H9 (cell line): ENCODE measurements around the gene LAMC2. TPM values are rescaled to one million over a fixed set of nuclear protein-coding genes. Genes with fewer than 3 reads are reported as not detected.

Experiments used
- DNase-seq: peaks from one replicate; pipeline ENCODE4 v3.0.0-alpha.2; 2017
- H2AFZ ChIP-seq: one replicate; pipeline ENCODE4 v1.6.1; 2013; ENCODE audit warnings: mild to moderate bottlenecking, low read length, control low read depth, moderate library complexity
- H2AK5ac ChIP-seq: 2 replicates; pipeline ENCODE4 v1.6.1; 2013; ENCODE audit warnings: low read length, control low read depth, mixed read lengths; ENCODE audit not compliant: insufficient read length
- H2BK120ac ChIP-seq: one replicate; pipeline ENCODE4 v1.6.1; 2013; ENCODE audit warnings: low read depth, mild to moderate bottlenecking, low read length, control low read depth, inconsistent platforms; ENCODE audit not compliant: poor library complexity, severe bottlenecking
- H2BK12ac ChIP-seq: 2 replicates; pipeline ENCODE4 v1.6.1; 2013; ENCODE audit warnings: low read length, control low read depth, mixed read lengths, low read depth; ENCODE audit not compliant: insufficient read length
- H2BK15ac ChIP-seq: 2 replicates; pipeline ENCODE4 v1.6.1; 2013; ENCODE audit warnings: low read depth, low read length, control low read depth
- H2BK20ac ChIP-seq: one replicate; pipeline ENCODE4 v1.6.1; 2013; ENCODE audit warnings: low read depth, mild to moderate bottlenecking, low read length, control low read depth, inconsistent platforms; ENCODE audit not compliant: poor library complexity, severe bottlenecking
- H2BK5ac ChIP-seq: 2 replicates; pipeline ENCODE4 v1.6.1; 2013; ENCODE audit warnings: low read length, control low read depth, mixed read lengths; ENCODE audit not compliant: insufficient read length
- H3K14ac ChIP-seq: 2 replicates; pipeline ENCODE4 v1.6.1; 2013; ENCODE audit warnings: low read length, control low read depth; ENCODE audit not compliant: insufficient read depth
- H3K18ac ChIP-seq: 2 replicates; pipeline ENCODE4 v1.6.1; 2013; ENCODE audit warnings: low read depth, mild to moderate bottlenecking, mixed read lengths, low read length, control low read depth; ENCODE audit not compliant: insufficient read length
- H3K23ac ChIP-seq: 2 replicates; pipeline ENCODE4 v1.6.1; 2013; ENCODE audit warnings: low read length, control low read depth, mixed read lengths, low read depth; ENCODE audit not compliant: insufficient read length
- H3K23me2 ChIP-seq: 2 replicates; pipeline ENCODE4 v1.6.1; 2013; ENCODE audit warnings: low read depth, mild to moderate bottlenecking, mixed read lengths, low read length, control low read depth; ENCODE audit not compliant: insufficient read length, poor library complexity, severe bottlenecking
- H3K27ac ChIP-seq: 2 replicates; pipeline ENCODE4 v1.5.1; 2013; ENCODE audit warnings: low read length, control low read depth, mixed read lengths, low read depth; ENCODE audit not compliant: insufficient read length
- H3K27me3 ChIP-seq: 2 replicates; pipeline ENCODE4 v1.6.1; 2013; ENCODE audit warnings: low read length, control low read depth, inconsistent platforms; ENCODE audit not compliant: insufficient read depth
- H3K4ac ChIP-seq: 2 replicates; pipeline ENCODE4 v1.6.1; 2013; ENCODE audit warnings: low read depth, mild to moderate bottlenecking, control low read depth, inconsistent platforms, low read length, moderate library complexity
- H3K4me1 ChIP-seq: 2 replicates; pipeline ENCODE4 v1.6.1; 2013; ENCODE audit warnings: low read length, control low read depth, inconsistent platforms; ENCODE audit not compliant: insufficient read depth
- H3K4me2 ChIP-seq: 2 replicates; pipeline ENCODE4 v1.6.1; 2013; ENCODE audit warnings: low read length, control low read depth, mixed read lengths; ENCODE audit not compliant: insufficient read length, insufficient read depth
- H3K56ac ChIP-seq: 2 replicates; pipeline ENCODE4 v1.6.1; 2013; ENCODE audit warnings: low read depth, mild to moderate bottlenecking, mixed read lengths, low read length, control low read depth; ENCODE audit not compliant: insufficient read length
- H3K79me1 ChIP-seq: 2 replicates; pipeline ENCODE4 v1.6.1; 2013; ENCODE audit warnings: low read depth, mild to moderate bottlenecking, moderate library complexity, low read length, control low read depth, inconsistent platforms; ENCODE audit not compliant: insufficient read depth, poor library complexity, severe bottlenecking
- H3K79me2 ChIP-seq: 2 replicates; pipeline ENCODE4 v1.6.1; 2013; ENCODE audit warnings: low read length, control low read depth, inconsistent platforms; ENCODE audit not compliant: insufficient read depth
- H3K9ac ChIP-seq: 2 replicates; pipeline ENCODE4 v1.6.1; 2013; ENCODE audit warnings: low read length, control low read depth, mixed read lengths; ENCODE audit not compliant: insufficient read length; ENCODE audit errors: extremely low read depth
- H3K9me3 ChIP-seq: one replicate; pipeline ENCODE4 v1.6.1; 2013; ENCODE audit warnings: low read depth, low read length, inconsistent platforms; ENCODE audit not compliant: control insufficient read depth
- H3T11ph ChIP-seq: one replicate; pipeline ENCODE4 v1.6.1; 2013; ENCODE audit warnings: mild to moderate bottlenecking, low read length, control low read depth, inconsistent platforms
- H4K20me1 ChIP-seq: one replicate; pipeline ENCODE4 v1.6.1; 2013; ENCODE audit not compliant: control insufficient read depth, insufficient read length, insufficient read depth
- H4K5ac ChIP-seq: 2 replicates; pipeline ENCODE4 v1.6.1; 2013; ENCODE audit warnings: low read depth, mild to moderate bottlenecking, mixed read lengths, low read length, control low read depth; ENCODE audit not compliant: insufficient read length
- H4K8ac ChIP-seq: replicated peaks from 2 replicates; pipeline ENCODE4 v1.6.1; 2013; ENCODE audit warnings: low read length, control low read depth, mixed read lengths, low read depth; ENCODE audit not compliant: insufficient read length
- H4K91ac ChIP-seq: 2 replicates; pipeline ENCODE4 v1.6.1; 2013; ENCODE audit warnings: low read depth, mild to moderate bottlenecking, moderate library complexity, mixed read lengths, low read length, control low read depth; ENCODE audit not compliant: insufficient read length
- H3K27ac Mint-ChIP-seq, 3 experiments: 2 replicates in 2 of 3; 3 replicates in 1 of 3; pipeline ENCODE4 v1.8.0; 2020 to 2021; ENCODE audit warnings: mixed read lengths in 3 of 3, mild to moderate bottlenecking in 1 of 3, moderate library complexity in 1 of 3
- H3K27me3 Mint-ChIP-seq: 2 replicates; pipeline ENCODE4 v1.8.0; 2021; ENCODE audit warnings: low read depth, mild to moderate bottlenecking, moderate library complexity, mixed read lengths
- H3K36me3 Mint-ChIP-seq, 3 experiments: 2 replicates in 2 of 3; 3 replicates in 1 of 3; pipeline ENCODE4 v1.8.0; 2020 to 2021; ENCODE audit warnings: low read depth in 3 of 3, mixed read lengths in 3 of 3; ENCODE audit not compliant: insufficient read depth in 1 of 3
- H3K4me1 Mint-ChIP-seq, 2 experiments: 2 replicates each; pipeline ENCODE4 v1.8.0; 2020; ENCODE audit warnings: mixed read lengths in 2 of 2
- H3K4me3 Mint-ChIP-seq, 2 experiments: 2 replicates in 1 of 2; 3 replicates in 1 of 2; pipeline ENCODE4 v1.8.0; 2020 to 2021; ENCODE audit warnings: mild to moderate bottlenecking in 2 of 2, mixed read lengths in 2 of 2, moderate library complexity in 1 of 2
- H3K9me3 Mint-ChIP-seq, 2 experiments: 2 replicates in 1 of 2; 3 replicates in 1 of 2; pipeline ENCODE4 v1.8.0; 2020; ENCODE audit warnings: mild to moderate bottlenecking in 2 of 2, mixed read lengths in 2 of 2, moderate library complexity in 1 of 2
- WGBS: extraction: QIAGEN DNeasy Blood & Tissue Kit; methylation state at CpG from one replicate; pipeline ENCODE4 v1.1.7; 2013; ENCODE audit warnings: missing lambda C conversion rate, low lambda C conversion rate, mixed read lengths; ENCODE audit not compliant: insufficient read length; ENCODE audit errors: extremely low coverage; 5-methylcytosine and 5-hydroxymethylcytosine counted together
- total RNA-seq: library from RNA; stranded (reverse); gene quantifications from 2 replicates; pipeline ENCODE4 v1.2.1, GENCODE V29; 2021
- TF ChIP-seq, protein P1 (sequence below): fragments of 200-600 bp; sonication (generic); conservative IDR thresholded peaks from 3 replicates; pipeline ENCODE4 v1.8.0; 2021; ENCODE audit warnings: antibody characterized with exemption, mild to moderate bottlenecking

LAMC2 gene
- total RNA-seq, 1 experiment from 2014 or later: 7.4 TPM

DNA sequence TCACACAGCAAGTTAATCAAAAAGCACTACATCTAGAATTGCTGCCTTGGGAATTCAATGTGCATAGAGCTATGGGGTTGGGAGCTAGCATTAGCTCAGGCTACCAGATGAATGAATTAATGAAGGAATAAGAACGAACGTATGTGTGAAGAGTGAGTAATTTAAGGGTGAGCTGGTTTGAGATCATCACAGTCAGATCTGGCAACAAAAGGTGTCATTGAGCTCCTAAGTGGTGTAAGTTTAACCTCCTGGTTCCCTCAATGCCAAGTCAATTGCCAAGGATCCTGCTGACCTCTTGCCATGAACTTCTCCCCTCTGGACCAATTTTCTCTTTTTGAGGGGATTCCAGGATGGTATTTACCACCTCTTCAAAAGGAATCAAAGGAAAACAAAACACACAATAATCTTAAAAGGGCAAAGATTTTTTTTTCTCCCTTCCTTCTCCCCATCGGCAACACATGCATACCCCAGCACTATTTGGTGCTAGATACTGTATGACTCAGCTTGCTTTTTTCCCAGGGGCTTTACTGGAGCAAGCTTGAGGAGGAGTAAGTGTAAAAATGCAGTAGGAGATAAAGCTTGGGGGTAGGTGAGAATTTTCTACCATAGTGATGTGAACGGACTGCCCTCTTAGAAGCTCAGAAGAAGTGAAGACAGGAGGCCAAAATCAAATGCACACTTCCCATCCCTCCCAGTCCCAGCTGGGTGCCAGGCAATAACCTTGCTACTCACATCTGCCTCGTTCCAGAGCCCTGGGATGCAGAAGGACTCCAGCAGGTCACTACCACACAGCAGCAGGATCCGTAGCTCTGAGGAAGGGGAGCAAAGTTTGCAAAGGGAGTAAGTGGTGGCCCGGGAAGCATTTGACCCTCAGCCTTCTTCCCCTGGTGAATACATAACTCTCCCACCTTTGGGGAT lies 92.0 kb downstream of the LAMC2 start:
- no peaks in the 10 kb centered on the region; the same call in 1 of the 2 replicates for H3K27me3 Mint-ChIP-seq
- Histone ChIP-seq H3K4me1 (peaks cover 8% of the 10 kb centered on the region; the same call in 1 of the 2 replicates), H4K8ac (no peak overlapping the region), H3K9me3 (no peaks in the 10 kb centered on the region), H3K9ac (no peak overlapping the region), H3K23me2 (no peaks in the 10 kb centered on the region), H4K91ac (no peak overlapping the region), H4K20me1 (no peaks in the 10 kb centered on the region), H3K23ac (no peak overlapping the region), H2AK5ac (no peak overlapping the region), H3K4me2 (no peak overlapping the region), H3K27ac (peak overlapping the region; percentile 33), H4K5ac (no peak overlapping the region), H3K18ac (no peak overlapping the region), H2AFZ (no peak overlapping the region), H3K14ac (no peak overlapping the region), H2BK15ac (no peak overlapping the region), H2BK12ac (no peak overlapping the region), H3K4ac (no peak overlapping the region), H3K79me1 (no peaks in the 10 kb centered on the region), H2BK20ac (no peak overlapping the region), H3T11ph (no peak overlapping the region), H3K79me2 (no peaks in the 10 kb centered on the region), H2BK5ac (no peak overlapping the region), H2BK120ac (no peak overlapping the region), H3K27me3 (no peaks in the 10 kb centered on the region), H3K56ac (no peak overlapping the region)
- no CpG with 5 or more reads among the region's 7 CpGs for WGBS
- H3K36me3 Mint-ChIP-seq: no peaks in the 10 kb centered on the region
- no peak overlapping the region; a peak in 2 of 5 replicates for H3K4me3 Mint-ChIP-seq
- H3K4me1 Mint-ChIP-seq: peaks cover 35 to 44% of the 10 kb centered on the region in 2 experiments
- H3K9me3 Mint-ChIP-seq: no peaks in the 10 kb centered on the region
- no peak for DNase-seq
- TF ChIP-seq, protein P1, sequence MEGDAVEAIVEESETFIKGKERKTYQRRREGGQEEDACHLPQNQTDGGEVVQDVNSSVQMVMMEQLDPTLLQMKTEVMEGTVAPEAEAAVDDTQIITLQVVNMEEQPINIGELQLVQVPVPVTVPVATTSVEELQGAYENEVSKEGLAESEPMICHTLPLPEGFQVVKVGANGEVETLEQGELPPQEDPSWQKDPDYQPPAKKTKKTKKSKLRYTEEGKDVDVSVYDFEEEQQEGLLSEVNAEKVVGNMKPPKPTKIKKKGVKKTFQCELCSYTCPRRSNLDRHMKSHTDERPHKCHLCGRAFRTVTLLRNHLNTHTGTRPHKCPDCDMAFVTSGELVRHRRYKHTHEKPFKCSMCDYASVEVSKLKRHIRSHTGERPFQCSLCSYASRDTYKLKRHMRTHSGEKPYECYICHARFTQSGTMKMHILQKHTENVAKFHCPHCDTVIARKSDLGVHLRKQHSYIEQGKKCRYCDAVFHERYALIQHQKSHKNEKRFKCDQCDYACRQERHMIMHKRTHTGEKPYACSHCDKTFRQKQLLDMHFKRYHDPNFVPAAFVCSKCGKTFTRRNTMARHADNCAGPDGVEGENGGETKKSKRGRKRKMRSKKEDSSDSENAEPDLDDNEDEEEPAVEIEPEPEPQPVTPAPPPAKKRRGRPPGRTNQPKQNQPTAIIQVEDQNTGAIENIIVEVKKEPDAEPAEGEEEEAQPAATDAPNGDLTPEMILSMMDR: no peak
- H3K27ac Mint-ChIP-seq: peak overlapping the region in 2 of 3 experiments; percentile 13 to 72; a peak in 1 of 7 replicates
